ENCODE data around the gene SLC2A11.

GRCh38 chr22:23858484-23858815, 775 bp downstream of the SLC2A11 start:
- TF ChIP-seq YY1 (IDR thresholded peaks at IDR 0.05; ENCODE audit: insufficient read depth, insufficient read length) (no peak), SUZ12 (IDR thresholded peaks at IDR 0.05; ENCODE audit: extremely low read depth, insufficient read depth, insufficient read length) (no peak)
